H9 (cell line): ENCODE results near the gene RERE. TPM values are rescaled to one million over a fixed set of nuclear protein-coding genes. Genes with fewer than 3 reads are reported as not detected.

Experiments used
- DNase-seq: peaks from one replicate; pipeline ENCODE4 v3.0.0-alpha.2; 2017
- H2AFZ ChIP-seq: one replicate; pipeline ENCODE4 v1.6.1; 2013; ENCODE audit warnings: mild to moderate bottlenecking, low read length, control low read depth, moderate library complexity
- H2AK5ac ChIP-seq: 2 replicates; pipeline ENCODE4 v1.6.1; 2013; ENCODE audit warnings: low read length, control low read depth, mixed read lengths; ENCODE audit not compliant: insufficient read length
- H2BK120ac ChIP-seq: one replicate; pipeline ENCODE4 v1.6.1; 2013; ENCODE audit warnings: low read depth, mild to moderate bottlenecking, low read length, control low read depth, inconsistent platforms; ENCODE audit not compliant: poor library complexity, severe bottlenecking
- H2BK12ac ChIP-seq: 2 replicates; pipeline ENCODE4 v1.6.1; 2013; ENCODE audit warnings: low read length, control low read depth, mixed read lengths, low read depth; ENCODE audit not compliant: insufficient read length
- H2BK15ac ChIP-seq: 2 replicates; pipeline ENCODE4 v1.6.1; 2013; ENCODE audit warnings: low read depth, low read length, control low read depth
- H2BK20ac ChIP-seq: one replicate; pipeline ENCODE4 v1.6.1; 2013; ENCODE audit warnings: low read depth, mild to moderate bottlenecking, low read length, control low read depth, inconsistent platforms; ENCODE audit not compliant: poor library complexity, severe bottlenecking
- H2BK5ac ChIP-seq: 2 replicates; pipeline ENCODE4 v1.6.1; 2013; ENCODE audit warnings: low read length, control low read depth, mixed read lengths; ENCODE audit not compliant: insufficient read length
- H3K14ac ChIP-seq: 2 replicates; pipeline ENCODE4 v1.6.1; 2013; ENCODE audit warnings: low read length, control low read depth; ENCODE audit not compliant: insufficient read depth
- H3K18ac ChIP-seq: 2 replicates; pipeline ENCODE4 v1.6.1; 2013; ENCODE audit warnings: low read depth, mild to moderate bottlenecking, mixed read lengths, low read length, control low read depth; ENCODE audit not compliant: insufficient read length
- H3K23ac ChIP-seq: 2 replicates; pipeline ENCODE4 v1.6.1; 2013; ENCODE audit warnings: low read length, control low read depth, mixed read lengths, low read depth; ENCODE audit not compliant: insufficient read length
- H3K23me2 ChIP-seq: 2 replicates; pipeline ENCODE4 v1.6.1; 2013; ENCODE audit warnings: low read depth, mild to moderate bottlenecking, mixed read lengths, low read length, control low read depth; ENCODE audit not compliant: insufficient read length, poor library complexity, severe bottlenecking
- H3K27ac ChIP-seq: 2 replicates; pipeline ENCODE4 v1.5.1; 2013; ENCODE audit warnings: low read length, control low read depth, mixed read lengths, low read depth; ENCODE audit not compliant: insufficient read length
- H3K27me3 ChIP-seq: 2 replicates; pipeline ENCODE4 v1.6.1; 2013; ENCODE audit warnings: low read length, control low read depth, inconsistent platforms; ENCODE audit not compliant: insufficient read depth
- H3K4ac ChIP-seq: 2 replicates; pipeline ENCODE4 v1.6.1; 2013; ENCODE audit warnings: low read depth, mild to moderate bottlenecking, control low read depth, inconsistent platforms, low read length, moderate library complexity
- H3K4me1 ChIP-seq: 2 replicates; pipeline ENCODE4 v1.6.1; 2013; ENCODE audit warnings: low read length, control low read depth, inconsistent platforms; ENCODE audit not compliant: insufficient read depth
- H3K4me2 ChIP-seq: 2 replicates; pipeline ENCODE4 v1.6.1; 2013; ENCODE audit warnings: low read length, control low read depth, mixed read lengths; ENCODE audit not compliant: insufficient read length, insufficient read depth
- H3K56ac ChIP-seq: 2 replicates; pipeline ENCODE4 v1.6.1; 2013; ENCODE audit warnings: low read depth, mild to moderate bottlenecking, mixed read lengths, low read length, control low read depth; ENCODE audit not compliant: insufficient read length
- H3K79me1 ChIP-seq: 2 replicates; pipeline ENCODE4 v1.6.1; 2013; ENCODE audit warnings: low read depth, mild to moderate bottlenecking, moderate library complexity, low read length, control low read depth, inconsistent platforms; ENCODE audit not compliant: insufficient read depth, poor library complexity, severe bottlenecking
- H3K79me2 ChIP-seq: 2 replicates; pipeline ENCODE4 v1.6.1; 2013; ENCODE audit warnings: low read length, control low read depth, inconsistent platforms; ENCODE audit not compliant: insufficient read depth
- H3K9ac ChIP-seq: 2 replicates; pipeline ENCODE4 v1.6.1; 2013; ENCODE audit warnings: low read length, control low read depth, mixed read lengths; ENCODE audit not compliant: insufficient read length; ENCODE audit errors: extremely low read depth
- H3K9me3 ChIP-seq: one replicate; pipeline ENCODE4 v1.6.1; 2013; ENCODE audit warnings: low read depth, low read length, inconsistent platforms; ENCODE audit not compliant: control insufficient read depth
- H3T11ph ChIP-seq: one replicate; pipeline ENCODE4 v1.6.1; 2013; ENCODE audit warnings: mild to moderate bottlenecking, low read length, control low read depth, inconsistent platforms
- H4K20me1 ChIP-seq: one replicate; pipeline ENCODE4 v1.6.1; 2013; ENCODE audit not compliant: control insufficient read depth, insufficient read length, insufficient read depth
- H4K5ac ChIP-seq: 2 replicates; pipeline ENCODE4 v1.6.1; 2013; ENCODE audit warnings: low read depth, mild to moderate bottlenecking, mixed read lengths, low read length, control low read depth; ENCODE audit not compliant: insufficient read length
- H4K8ac ChIP-seq: replicated peaks from 2 replicates; pipeline ENCODE4 v1.6.1; 2013; ENCODE audit warnings: low read length, control low read depth, mixed read lengths, low read depth; ENCODE audit not compliant: insufficient read length
- H4K91ac ChIP-seq: 2 replicates; pipeline ENCODE4 v1.6.1; 2013; ENCODE audit warnings: low read depth, mild to moderate bottlenecking, moderate library complexity, mixed read lengths, low read length, control low read depth; ENCODE audit not compliant: insufficient read length
- H3K27ac Mint-ChIP-seq, 3 experiments: 2 replicates in 2 of 3; 3 replicates in 1 of 3; pipeline ENCODE4 v1.8.0; 2020 to 2021; ENCODE audit warnings: mixed read lengths in 3 of 3, mild to moderate bottlenecking in 1 of 3, moderate library complexity in 1 of 3
- H3K27me3 Mint-ChIP-seq: 2 replicates; pipeline ENCODE4 v1.8.0; 2021; ENCODE audit warnings: low read depth, mild to moderate bottlenecking, moderate library complexity, mixed read lengths
- H3K36me3 Mint-ChIP-seq, 3 experiments: 2 replicates in 2 of 3; 3 replicates in 1 of 3; pipeline ENCODE4 v1.8.0; 2020 to 2021; ENCODE audit warnings: low read depth in 3 of 3, mixed read lengths in 3 of 3; ENCODE audit not compliant: insufficient read depth in 1 of 3
- H3K4me1 Mint-ChIP-seq, 2 experiments: 2 replicates each; pipeline ENCODE4 v1.8.0; 2020; ENCODE audit warnings: mixed read lengths in 2 of 2
- H3K4me3 Mint-ChIP-seq, 2 experiments: 2 replicates in 1 of 2; 3 replicates in 1 of 2; pipeline ENCODE4 v1.8.0; 2020 to 2021; ENCODE audit warnings: mild to moderate bottlenecking in 2 of 2, mixed read lengths in 2 of 2, moderate library complexity in 1 of 2
- H3K9me3 Mint-ChIP-seq, 2 experiments: 2 replicates in 1 of 2; 3 replicates in 1 of 2; pipeline ENCODE4 v1.8.0; 2020; ENCODE audit warnings: mild to moderate bottlenecking in 2 of 2, mixed read lengths in 2 of 2, moderate library complexity in 1 of 2
- WGBS: extraction: QIAGEN DNeasy Blood & Tissue Kit; methylation state at CpG from one replicate; pipeline ENCODE4 v1.1.7; 2013; ENCODE audit warnings: missing lambda C conversion rate, low lambda C conversion rate, mixed read lengths; ENCODE audit not compliant: insufficient read length; ENCODE audit errors: extremely low coverage; 5-methylcytosine and 5-hydroxymethylcytosine counted together
- total RNA-seq: library from RNA; stranded (reverse); gene quantifications from 2 replicates; pipeline ENCODE4 v1.2.1, GENCODE V29; 2021
- TF ChIP-seq, protein P1 (sequence below): fragments of 200-600 bp; sonication (generic); conservative IDR thresholded peaks from 3 replicates; pipeline ENCODE4 v1.8.0; 2021; ENCODE audit warnings: antibody characterized with exemption, mild to moderate bottlenecking

Gene RERE
- total RNA-seq, 1 experiment from 2014 or later, result 103 TPM

- peak overlapping the region in 2 of 3 experiments; percentile 61 to 89; a peak in 4 of 7 replicates for H3K27ac Mint-ChIP-seq
- Histone ChIP-seq H2BK12ac (no peak overlapping the region), H4K5ac (no peak overlapping the region), H4K8ac (no peak overlapping the region), H2AK5ac (no peak overlapping the region), H3K4me2 (no peak overlapping the region), H2AFZ (no peak overlapping the region), H2BK120ac (no peak overlapping the region), H3K9me3 (no peaks in the 10 kb centered on the region), H3K4ac (no peak overlapping the region), H3K79me2 (no peaks in the 10 kb centered on the region; the same call in 1 of the 2 replicates), H2BK20ac (no peak overlapping the region), H3K79me1 (peaks cover 9% of the 10 kb centered on the region), H2BK15ac (no peak overlapping the region), H3K23me2 (no peaks in the 10 kb centered on the region), H3K4me1 (peaks cover 5% of the 10 kb centered on the region; the same call in 1 of the 2 replicates), H3K23ac (no peak overlapping the region), H4K91ac (no peak overlapping the region), H2BK5ac (no peak overlapping the region), H3K56ac (no peak overlapping the region), H3K27me3 (no peaks in the 10 kb centered on the region), H3K18ac (no peak overlapping the region), H3K14ac (no peak overlapping the region), H4K20me1 (no peaks in the 10 kb centered on the region), H3K27ac (no peak overlapping the region), H3K9ac (no peak overlapping the region), H3T11ph (no peak overlapping the region)
- DNase-seq, result peak; percentile 49
- H3K4me1 Mint-ChIP-seq, result peaks cover 18 to 19% of the 10 kb centered on the region in 2 experiments
- no peak overlapping the region for H3K4me3 Mint-ChIP-seq
- no peaks in the 10 kb centered on the region for H3K27me3 Mint-ChIP-seq
- WGBS, result no CpG with 5 or more reads among the region's 4 CpGs
- TF ChIP-seq, protein P1, sequence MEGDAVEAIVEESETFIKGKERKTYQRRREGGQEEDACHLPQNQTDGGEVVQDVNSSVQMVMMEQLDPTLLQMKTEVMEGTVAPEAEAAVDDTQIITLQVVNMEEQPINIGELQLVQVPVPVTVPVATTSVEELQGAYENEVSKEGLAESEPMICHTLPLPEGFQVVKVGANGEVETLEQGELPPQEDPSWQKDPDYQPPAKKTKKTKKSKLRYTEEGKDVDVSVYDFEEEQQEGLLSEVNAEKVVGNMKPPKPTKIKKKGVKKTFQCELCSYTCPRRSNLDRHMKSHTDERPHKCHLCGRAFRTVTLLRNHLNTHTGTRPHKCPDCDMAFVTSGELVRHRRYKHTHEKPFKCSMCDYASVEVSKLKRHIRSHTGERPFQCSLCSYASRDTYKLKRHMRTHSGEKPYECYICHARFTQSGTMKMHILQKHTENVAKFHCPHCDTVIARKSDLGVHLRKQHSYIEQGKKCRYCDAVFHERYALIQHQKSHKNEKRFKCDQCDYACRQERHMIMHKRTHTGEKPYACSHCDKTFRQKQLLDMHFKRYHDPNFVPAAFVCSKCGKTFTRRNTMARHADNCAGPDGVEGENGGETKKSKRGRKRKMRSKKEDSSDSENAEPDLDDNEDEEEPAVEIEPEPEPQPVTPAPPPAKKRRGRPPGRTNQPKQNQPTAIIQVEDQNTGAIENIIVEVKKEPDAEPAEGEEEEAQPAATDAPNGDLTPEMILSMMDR, result peak; percentile 46; the same call in 2 of the 3 replicates
- H3K9me3 Mint-ChIP-seq, result no peaks in the 10 kb centered on the region
- peaks cover 0 to 2% (median 0%) of the 10 kb centered on the region in 3 experiments; a peak in 2 of 7 replicates for H3K36me3 Mint-ChIP-seq
These were observed 53.6 kb downstream of the RERE start for GRCh38 chr1:8763888-8764287.
